ENCODE data around the gene GARIN1A.
"Not testable (repeated sequence)": the region's sequence is repeated elsewhere in the genome, so short reads cannot be mapped to it uniquely, and the experiment has no call there.

The GARIN1A gene

GRCh38 chr7:128671992-128672391 lies at the start of gene GARIN1A:
GARIN1A (plus strand) TSS chr7:128672292; CDS start chr7:128672398, 106 bp downstream.
- no peaks in the 10 kb centered on the region for H3K27me3 ChIP-seq (ENCODE audit: control insufficient read depth, insufficient read depth, low read length)
- H3K9me3 ChIP-seq (ENCODE audit: control insufficient read depth, insufficient read depth, low read length): no peaks in the 10 kb centered on the region
- no peaks in the 10 kb centered on the region for H3K36me3 ChIP-seq (ENCODE audit: control insufficient read depth, insufficient read depth, low read length)
- no peaks in the 10 kb centered on the region for H3K4me1 ChIP-seq (ENCODE audit: control insufficient read depth, insufficient read depth, low read length)
- H3K27ac ChIP-seq (ENCODE audit: low read length): no peak within 1 kb of the TSS
- no CpG with 5 or more reads among the region's 4 CpGs for WGBS (ENCODE audit: insufficient coverage, insufficient read length)
- H3K4me3 ChIP-seq (ENCODE audit: low read length): no peak within 1 kb of the TSS
- DNase-seq (ENCODE audit: low read depth, low spot score): no peak

GRCh38 chr7:128627124-128627523 lies 45.0 kb upstream of the GARIN1A start:
- H3K27ac ChIP-seq (ENCODE audit: low read length); H3K9me3 ChIP-seq (ENCODE audit: control insufficient read depth, insufficient read depth, low read length); DNase-seq (ENCODE audit: low read depth, low spot score); H3K36me3 ChIP-seq (ENCODE audit: control insufficient read depth, insufficient read depth, low read length); H3K27me3 ChIP-seq (ENCODE audit: control insufficient read depth, insufficient read depth, low read length); H3K4me1 ChIP-seq (ENCODE audit: control insufficient read depth, insufficient read depth, low read length); H3K4me3 ChIP-seq (ENCODE audit: low read length): not testable (repeated sequence)
- no CpG with 5 or more reads among the region's 2 CpGs for WGBS (ENCODE audit: insufficient coverage, insufficient read length)

- DNase-seq (ENCODE audit: low read depth, low spot score); H3K27me3 ChIP-seq (ENCODE audit: control insufficient read depth, insufficient read depth, low read length); H3K27ac ChIP-seq (ENCODE audit: low read length); H3K4me3 ChIP-seq (ENCODE audit: low read length); H3K36me3 ChIP-seq (ENCODE audit: control insufficient read depth, insufficient read depth, low read length); H3K9me3 ChIP-seq (ENCODE audit: control insufficient read depth, insufficient read depth, low read length); H3K4me1 ChIP-seq (ENCODE audit: control insufficient read depth, insufficient read depth, low read length): not testable (repeated sequence)
- no CpG with 5 or more reads among the region's 3 CpGs for WGBS (ENCODE audit: insufficient coverage, insufficient read length)
Measured at GRCh38 chr7:128633915-128634314, 38.2 kb upstream of the GARIN1A start.

- WGBS (ENCODE audit: insufficient coverage, insufficient read length): no CpG with 5 or more reads among the region's 5 CpGs
- H3K4me1 ChIP-seq (ENCODE audit: control insufficient read depth, insufficient read depth, low read length); H3K27ac ChIP-seq (ENCODE audit: low read length); H3K36me3 ChIP-seq (ENCODE audit: control insufficient read depth, insufficient read depth, low read length); H3K9me3 ChIP-seq (ENCODE audit: control insufficient read depth, insufficient read depth, low read length); DNase-seq (ENCODE audit: low read depth, low spot score); H3K4me3 ChIP-seq (ENCODE audit: low read length); H3K27me3 ChIP-seq (ENCODE audit: control insufficient read depth, insufficient read depth, low read length): not testable (repeated sequence)
Measured at GRCh38 chr7:128645206-128645605, 26.9 kb upstream of the GARIN1A start.

- WGBS (ENCODE audit: insufficient coverage, insufficient read length): no CpG with 5 or more reads among the region's 4 CpGs
- H3K27me3 ChIP-seq (ENCODE audit: control insufficient read depth, insufficient read depth, low read length); H3K4me1 ChIP-seq (ENCODE audit: control insufficient read depth, insufficient read depth, low read length); H3K27ac ChIP-seq (ENCODE audit: low read length); DNase-seq (ENCODE audit: low read depth, low spot score); H3K4me3 ChIP-seq (ENCODE audit: low read length); H3K9me3 ChIP-seq (ENCODE audit: control insufficient read depth, insufficient read depth, low read length); H3K36me3 ChIP-seq (ENCODE audit: control insufficient read depth, insufficient read depth, low read length): not testable (repeated sequence)
Measured at GRCh38 chr7:128645844-128646243, 26.2 kb upstream of the GARIN1A start.

- H3K4me3 ChIP-seq (ENCODE audit: low read length); H3K9me3 ChIP-seq (ENCODE audit: control insufficient read depth, insufficient read depth, low read length); DNase-seq (ENCODE audit: low read depth, low spot score); H3K36me3 ChIP-seq (ENCODE audit: control insufficient read depth, insufficient read depth, low read length); H3K27me3 ChIP-seq (ENCODE audit: control insufficient read depth, insufficient read depth, low read length); H3K4me1 ChIP-seq (ENCODE audit: control insufficient read depth, insufficient read depth, low read length); H3K27ac ChIP-seq (ENCODE audit: low read length): not testable (repeated sequence)
- no CpG with 5 or more reads among the region's 6 CpGs for WGBS (ENCODE audit: insufficient coverage, insufficient read length)
Measured at GRCh38 chr7:128646877-128647276, 25.2 kb upstream of the GARIN1A start.

GRCh38 chr7:128651096-128651495 lies 21.0 kb upstream of the GARIN1A start:
- not testable (repeated sequence) for DNase-seq (ENCODE audit: low read depth, low spot score); H3K9me3 ChIP-seq (ENCODE audit: control insufficient read depth, insufficient read depth, low read length); H3K4me3 ChIP-seq (ENCODE audit: low read length); H3K27ac ChIP-seq (ENCODE audit: low read length); H3K4me1 ChIP-seq (ENCODE audit: control insufficient read depth, insufficient read depth, low read length); H3K27me3 ChIP-seq (ENCODE audit: control insufficient read depth, insufficient read depth, low read length); H3K36me3 ChIP-seq (ENCODE audit: control insufficient read depth, insufficient read depth, low read length)
- WGBS (ENCODE audit: insufficient coverage, insufficient read length): no CpG with 5 or more reads among the region's 6 CpGs

GRCh38 chr7:128652606-128653005 lies 19.5 kb upstream of the GARIN1A start:
- WGBS (ENCODE audit: insufficient coverage, insufficient read length): no CpG with 5 or more reads among the region's 24 CpGs

GRCh38 chr7:128653197-128653596 lies 18.9 kb upstream of the GARIN1A start:
- not testable (repeated sequence) for H3K9me3 ChIP-seq (ENCODE audit: control insufficient read depth, insufficient read depth, low read length); H3K4me1 ChIP-seq (ENCODE audit: control insufficient read depth, insufficient read depth, low read length); H3K4me3 ChIP-seq (ENCODE audit: low read length); DNase-seq (ENCODE audit: low read depth, low spot score); H3K36me3 ChIP-seq (ENCODE audit: control insufficient read depth, insufficient read depth, low read length); H3K27ac ChIP-seq (ENCODE audit: low read length); H3K27me3 ChIP-seq (ENCODE audit: control insufficient read depth, insufficient read depth, low read length)
- no CpG with 5 or more reads among the region's 16 CpGs for WGBS (ENCODE audit: insufficient coverage, insufficient read length)

More at GRCh38 chr7:128652606-128653005, 19.5 kb upstream of the GARIN1A start:
- not testable (repeated sequence) for H3K27me3 ChIP-seq (ENCODE audit: control insufficient read depth, insufficient read depth, low read length); H3K9me3 ChIP-seq (ENCODE audit: control insufficient read depth, insufficient read depth, low read length); H3K4me3 ChIP-seq (ENCODE audit: low read length); H3K36me3 ChIP-seq (ENCODE audit: control insufficient read depth, insufficient read depth, low read length); DNase-seq (ENCODE audit: low read depth, low spot score); H3K27ac ChIP-seq (ENCODE audit: low read length); H3K4me1 ChIP-seq (ENCODE audit: control insufficient read depth, insufficient read depth, low read length)

GRCh38 chr7:128654080-128654479 lies 18.0 kb upstream of the GARIN1A start:
- H3K27me3 ChIP-seq (ENCODE audit: control insufficient read depth, insufficient read depth, low read length); H3K9me3 ChIP-seq (ENCODE audit: control insufficient read depth, insufficient read depth, low read length); H3K27ac ChIP-seq (ENCODE audit: low read length); H3K4me3 ChIP-seq (ENCODE audit: low read length); H3K36me3 ChIP-seq (ENCODE audit: control insufficient read depth, insufficient read depth, low read length); H3K4me1 ChIP-seq (ENCODE audit: control insufficient read depth, insufficient read depth, low read length); DNase-seq (ENCODE audit: low read depth, low spot score): not testable (repeated sequence)
- WGBS (ENCODE audit: insufficient coverage, insufficient read length): no CpG with 5 or more reads among the region's 19 CpGs

- not testable (repeated sequence) for H3K27ac ChIP-seq (ENCODE audit: low read length); DNase-seq (ENCODE audit: low read depth, low spot score); H3K9me3 ChIP-seq (ENCODE audit: control insufficient read depth, insufficient read depth, low read length); H3K27me3 ChIP-seq (ENCODE audit: control insufficient read depth, insufficient read depth, low read length); H3K4me3 ChIP-seq (ENCODE audit: low read length); H3K36me3 ChIP-seq (ENCODE audit: control insufficient read depth, insufficient read depth, low read length); H3K4me1 ChIP-seq (ENCODE audit: control insufficient read depth, insufficient read depth, low read length)
- WGBS (ENCODE audit: insufficient coverage, insufficient read length): no CpG with 5 or more reads among the region's 18 CpGs
Measured at GRCh38 chr7:128654501-128654900, 17.6 kb upstream of the GARIN1A start.
